ENCODE data around the gene EDN2.

- TF ChIP-seq CTCF (IDR thresholded peaks at IDR 0.05) = no peak
- TF ChIP-seq EZH2 (IDR thresholded peaks at IDR 0.05; ENCODE audit: borderline replicate concordance, insufficient read depth, low read depth, low read length, poor library complexity, severe bottlenecking) = no peak
These were observed 4.0 kb downstream of the EDN2 start for GRCh38 chr1:41480204-41481108.

Measured in B cell (primary cell).